HG03520 (cell line): ENCODE data around the gene EPHA3.

Experiments used
- ATAC-seq: cut with Tn5 transposase; IDR thresholded peaks from one replicate; pipeline ENCODE4 v1.9.1; 2021; ENCODE audit warnings: mild to moderate bottlenecking, moderate library complexity; ENCODE audit not compliant: unreplicated experiment

EPHA3 gene

GRCh38 chr3:89434621-89435380, 327.4 kb downstream of the EPHA3 start:
- no peak for ATAC-seq

GRCh38 chr3:89436846-89437245, 329.4 kb downstream of the EPHA3 start:
- ATAC-seq: no peak

GRCh38 chr3:89440386-89440785, 333.0 kb downstream of the EPHA3 start:
- no peak for ATAC-seq

GRCh38 chr3:89441141-89441540, 333.7 kb downstream of the EPHA3 start:
- ATAC-seq: no peak

- ATAC-seq: peak; percentile 41
Measured at GRCh38 chr3:89446593-89446992, 339.2 kb downstream of the EPHA3 start.

- no peak for ATAC-seq
Measured at GRCh38 chr3:89447243-89447642, 339.8 kb downstream of the EPHA3 start.

- ATAC-seq: no peak
Measured at GRCh38 chr3:89449086-89449485, 341.7 kb downstream of the EPHA3 start.

- ATAC-seq: no peak
Measured at GRCh38 chr3:89452066-89452465, 344.6 kb downstream of the EPHA3 start.

- ATAC-seq: no peak
Measured at GRCh38 chr3:89455240-89455639, 347.8 kb downstream of the EPHA3 start.

GRCh38 chr3:89467898-89468363, 360.5 kb downstream of the EPHA3 start:
- ATAC-seq: no peak

GRCh38 chr3:89472101-89472500, 364.7 kb downstream of the EPHA3 start:
- no peak for ATAC-seq

GRCh38 chr3:89474333-89475130, 367.1 kb downstream of the EPHA3 start:
- ATAC-seq: no peak

- no peak for ATAC-seq
Measured at GRCh38 chr3:89488800-89489580, 381.6 kb downstream of the EPHA3 start.

GRCh38 chr3:89490129-89490528, 382.7 kb downstream of the EPHA3 start:
- ATAC-seq: no peak

GRCh38 chr3:89494734-89495133, 387.3 kb downstream of the EPHA3 start:
- ATAC-seq: no peak

GRCh38 chr3:89503891-89504391, 396.5 kb downstream of the EPHA3 start:
- ATAC-seq: no peak

GRCh38 chr3:89504432-89504831, 397.0 kb downstream of the EPHA3 start:
- ATAC-seq: no peak

- ATAC-seq: no peak
Measured at GRCh38 chr3:89506462-89507103, 399.2 kb downstream of the EPHA3 start.

- no peak for ATAC-seq
Measured at GRCh38 chr3:89521328-89521727, 413.9 kb downstream of the EPHA3 start.

GRCh38 chr3:89522155-89522554, 414.7 kb downstream of the EPHA3 start:
- ATAC-seq: no peak

GRCh38 chr3:89525609-89526008, 418.2 kb downstream of the EPHA3 start:
- ATAC-seq: no peak
